GM21576 (cell line): ENCODE data around the gene PLAC1.

Experiments used
- ATAC-seq: cut with Tn5 transposase; IDR thresholded peaks from one replicate; pipeline ENCODE4 v1.9.1; 2021; ENCODE audit warnings: mild to moderate bottlenecking, moderate library complexity; ENCODE audit not compliant: unreplicated experiment

Gene PLAC1

DNA sequence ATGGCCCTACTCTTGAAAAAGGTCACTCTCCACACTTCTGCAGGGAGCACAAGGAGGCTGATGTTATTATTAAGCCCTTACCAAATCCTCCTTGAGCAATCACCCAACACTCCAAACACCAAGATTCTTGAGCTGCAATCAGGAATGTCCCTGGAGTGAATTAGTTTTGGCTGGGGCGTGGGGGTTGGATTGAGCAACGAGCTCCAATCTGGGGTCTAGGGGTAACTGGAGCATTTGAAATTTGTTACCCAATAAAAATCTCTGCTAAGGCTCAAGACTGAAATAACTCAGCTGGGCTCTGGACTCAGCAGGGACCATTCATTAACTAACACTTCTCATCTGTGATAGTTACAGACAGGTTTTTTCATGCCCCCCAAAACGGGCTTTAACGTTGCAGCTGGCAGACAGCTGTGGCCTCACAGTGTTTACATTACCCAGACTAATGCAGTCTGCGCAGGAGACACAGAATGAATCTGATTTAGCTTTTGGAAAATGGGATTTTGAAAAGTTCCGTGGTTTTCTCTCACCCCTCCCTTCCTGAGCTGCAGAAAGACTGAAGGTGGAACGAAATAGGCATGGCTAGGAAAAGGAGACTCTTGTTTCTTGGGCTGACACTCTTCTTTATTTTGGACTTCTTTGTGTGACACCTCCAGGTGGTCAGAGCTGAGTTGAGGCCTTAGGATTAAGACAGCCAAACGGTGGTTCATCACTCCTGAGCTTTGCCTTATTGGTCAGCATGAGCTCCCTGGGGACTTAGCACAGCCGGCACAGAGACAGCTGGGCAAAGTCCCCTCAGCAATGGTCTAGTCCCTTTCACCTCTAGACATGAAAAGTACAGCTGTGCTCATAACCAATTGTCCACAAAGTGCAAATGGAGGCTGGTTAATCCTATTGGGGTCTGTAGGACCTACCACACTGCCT lies 26.6 kb downstream of the PLAC1 start:
- ATAC-seq: no peak

GRCh38 chrX:134628663-134629062 lies 29.6 kb downstream of the PLAC1 start:
- ATAC-seq: no peak

- no peak for ATAC-seq
These were observed 31.8 kb downstream of the PLAC1 start for GRCh38 chrX:134626434-134626833.

DNA sequence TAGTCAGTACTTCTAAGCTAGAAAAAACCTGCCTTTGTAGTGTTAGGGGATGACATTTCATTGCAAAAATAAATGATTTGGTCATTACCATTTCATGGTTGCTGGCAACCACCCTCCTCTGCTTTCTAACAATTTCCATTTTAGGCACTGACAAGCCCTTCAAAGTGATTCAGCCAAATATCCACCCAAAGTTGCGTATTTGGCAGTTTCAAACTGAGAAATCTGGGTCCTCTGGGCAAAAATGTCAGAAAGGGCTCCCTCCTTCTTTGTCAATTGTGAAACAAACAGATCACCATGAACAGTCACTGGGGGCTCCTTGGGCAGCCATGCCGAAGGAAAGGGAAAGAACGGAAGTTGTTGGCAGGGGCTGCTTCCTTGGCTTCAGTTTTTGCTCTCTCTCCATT lies 33.0 kb downstream of the PLAC1 start:
- ATAC-seq: no peak

DNA sequence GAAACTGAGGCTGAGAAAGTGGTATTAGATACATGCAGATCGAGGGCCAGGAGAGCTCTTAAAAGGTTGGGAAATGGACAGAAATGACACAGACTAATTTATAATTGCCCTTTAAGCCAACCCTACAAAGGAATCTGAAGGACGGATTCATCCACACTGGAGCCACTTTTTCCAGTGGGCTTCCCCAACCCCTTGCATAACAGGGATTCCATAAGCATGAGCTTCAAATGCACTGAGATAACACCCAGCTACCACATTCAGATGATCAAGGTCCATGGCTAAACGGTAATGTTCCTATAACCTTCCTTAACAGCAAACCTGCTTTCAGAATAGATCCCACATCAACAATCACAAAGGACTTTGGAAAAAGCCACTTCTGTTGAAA lies 34.2 kb downstream of the PLAC1 start:
- no peak for ATAC-seq

DNA sequence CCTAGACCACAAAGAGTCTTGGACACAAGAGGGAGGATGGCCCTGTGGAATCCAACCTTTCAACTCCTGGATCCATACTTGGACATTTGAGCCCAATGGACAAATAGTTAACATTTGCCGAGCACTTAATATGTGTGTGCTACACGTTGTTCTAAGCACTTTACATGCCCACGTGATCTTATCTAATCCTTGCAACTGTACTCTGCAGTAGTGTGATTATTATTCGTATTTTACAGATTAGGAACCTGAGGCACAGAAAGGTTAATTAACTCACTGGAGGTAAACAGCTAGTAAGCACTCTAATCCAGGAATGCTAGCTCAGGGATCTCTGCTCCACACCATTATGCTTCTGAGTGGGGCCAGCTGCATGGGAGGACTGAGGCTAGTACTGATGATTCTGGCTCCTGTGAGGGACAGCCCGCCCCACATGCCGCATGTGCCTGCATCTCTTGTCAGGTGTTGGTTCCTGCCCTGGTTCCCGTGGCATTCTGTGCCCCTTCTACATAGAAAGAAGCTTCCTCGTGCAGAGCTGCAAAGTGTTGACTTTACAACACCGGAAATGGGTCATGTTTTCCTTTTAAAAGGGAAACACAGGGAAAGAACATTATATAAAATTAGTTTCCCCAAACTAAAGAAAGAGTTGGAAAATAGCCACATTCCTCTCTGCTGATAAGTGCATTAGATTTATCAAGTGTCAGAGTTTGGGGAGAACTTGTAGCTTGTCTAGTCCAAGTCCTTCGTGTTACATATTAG lies 34.8 kb downstream of the PLAC1 start:
- ATAC-seq: no peak

GRCh38 chrX:134622813-134623185 lies 35.5 kb downstream of the PLAC1 start:
- no peak for ATAC-seq

- peak; percentile 88 for ATAC-seq
These were observed 36.0 kb downstream of the PLAC1 start for GRCh38 chrX:134622056-134622812.

DNA sequence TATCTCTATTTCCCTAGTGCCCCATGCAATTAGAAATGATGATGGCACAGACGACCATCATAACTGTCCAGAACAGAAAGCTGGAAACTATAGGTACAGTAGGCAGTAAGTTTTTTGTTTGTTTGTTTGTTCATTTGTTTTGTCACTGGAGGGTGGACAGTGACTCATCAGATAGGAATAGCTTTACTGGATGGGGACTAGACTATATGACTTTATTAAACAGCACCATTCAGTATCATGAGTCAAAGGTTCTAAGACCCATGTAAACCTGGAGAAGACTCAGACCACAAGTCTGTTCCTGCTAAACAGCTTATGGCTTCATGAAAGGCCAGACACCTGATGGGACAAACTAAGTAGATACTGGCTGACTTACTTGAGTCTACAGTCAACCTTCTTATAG lies 38.4 kb downstream of the PLAC1 start:
- no peak for ATAC-seq

- no peak for ATAC-seq
These were observed 44.9 kb downstream of the PLAC1 start for GRCh38 chrX:134613396-134613795.

GRCh38 chrX:134608153-134608552 lies 50.1 kb downstream of the PLAC1 start:
- no peak for ATAC-seq

GRCh38 chrX:134607523-134607922 lies 50.7 kb downstream of the PLAC1 start:
- ATAC-seq: no peak

DNA sequence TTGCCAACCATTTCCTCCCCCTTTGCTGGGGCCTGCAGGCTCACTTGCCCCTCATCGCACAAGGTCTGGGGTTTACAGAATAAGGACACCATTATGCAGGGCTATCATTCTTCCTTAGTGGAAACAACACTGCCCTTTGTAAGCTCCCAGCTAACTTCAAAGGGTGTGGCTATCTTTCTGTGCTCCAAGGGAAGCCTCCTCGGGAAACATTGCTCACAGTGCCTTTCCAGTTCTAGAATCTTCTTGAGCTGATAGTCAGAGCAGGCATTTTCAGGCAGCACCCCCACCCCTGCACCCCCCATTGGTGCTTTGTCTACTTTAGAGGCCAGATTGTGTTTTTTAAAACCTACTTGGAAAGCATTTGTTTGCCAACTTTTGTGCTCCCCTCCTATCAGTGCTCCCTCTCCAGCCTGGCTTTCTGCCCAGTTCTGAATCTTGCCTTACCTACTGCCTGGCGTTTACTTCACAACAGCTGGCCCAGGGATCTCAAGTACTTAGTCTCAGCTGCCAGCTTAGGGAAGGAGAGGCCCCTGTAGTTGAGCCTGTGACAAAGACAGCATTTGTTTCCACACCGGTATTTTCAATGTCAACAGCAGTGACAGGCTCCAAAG lies 53.5 kb downstream of the PLAC1 start:
- no peak for ATAC-seq

GRCh38 chrX:134603806-134604700 lies 54.2 kb downstream of the PLAC1 start:
- no peak for ATAC-seq

- no peak for ATAC-seq
These were observed 55.9 kb downstream of the PLAC1 start for GRCh38 chrX:134602410-134602809.

- no peak for ATAC-seq
These were observed 57.0 kb downstream of the PLAC1 start for GRCh38 chrX:134601240-134601765.

- ATAC-seq: no peak
These were observed 57.6 kb downstream of the PLAC1 start for GRCh38 chrX:134600714-134601113.

DNA sequence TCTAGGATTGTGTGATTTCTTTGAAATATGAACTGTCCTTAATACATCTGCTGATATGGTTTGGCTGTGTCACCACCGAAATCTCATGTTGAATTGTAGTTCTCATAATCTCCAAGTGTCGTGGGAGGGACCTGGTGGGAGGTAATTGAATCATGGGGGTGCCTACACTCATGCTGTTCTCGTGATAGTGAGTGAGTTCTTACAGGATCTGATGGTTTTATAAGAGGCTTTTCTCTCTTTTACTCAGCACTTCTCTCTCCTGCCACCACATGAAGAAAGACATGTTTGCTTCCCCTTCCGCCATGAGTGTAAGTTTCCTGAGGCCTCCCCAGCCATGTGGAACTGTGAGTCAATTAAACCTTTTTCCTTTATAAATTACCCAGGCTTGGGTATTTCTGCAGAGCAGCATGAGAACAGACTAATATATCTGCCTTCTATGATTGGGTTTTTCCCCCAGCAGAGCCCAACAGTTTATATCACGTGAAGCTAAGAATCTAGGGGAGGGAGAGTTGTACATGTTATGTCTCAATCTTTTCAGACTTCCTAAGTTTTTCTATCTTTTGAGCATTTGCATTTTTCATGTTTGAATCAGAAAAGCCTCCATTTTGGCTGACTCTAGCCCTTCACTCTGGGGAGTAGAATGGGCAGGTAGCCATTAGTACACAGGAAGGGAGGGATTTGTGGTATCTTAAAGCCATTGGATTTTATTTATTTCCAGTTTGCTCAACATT lies 58.9 kb downstream of the PLAC1 start:
- ATAC-seq: no peak

GRCh38 chrX:134592303-134592702 lies 66.0 kb downstream of the PLAC1 start:
- no peak for ATAC-seq
